NCI-H748 (cell line): ENCODE data around the gene PPP2R3A.
A peak's percentile ranks its signal among the peaks of the same experiment; 100 is the strongest.
"Not testable (repeated sequence)": the region's sequence is repeated elsewhere in the genome, so short reads cannot be mapped to it uniquely, and the experiment has no call there.

Experiments used
- DNase-seq: peaks from one replicate; lab custom pipeline; 2025; ENCODE audit not compliant: unreplicated experiment; lab: John Stamatoyannopoulos, UW

PPP2R3A gene

GRCh38 chr3:136083641-136084382 is 118.3 kb downstream of the PPP2R3A start:
- DNase-seq = not testable (repeated sequence)

DNA sequence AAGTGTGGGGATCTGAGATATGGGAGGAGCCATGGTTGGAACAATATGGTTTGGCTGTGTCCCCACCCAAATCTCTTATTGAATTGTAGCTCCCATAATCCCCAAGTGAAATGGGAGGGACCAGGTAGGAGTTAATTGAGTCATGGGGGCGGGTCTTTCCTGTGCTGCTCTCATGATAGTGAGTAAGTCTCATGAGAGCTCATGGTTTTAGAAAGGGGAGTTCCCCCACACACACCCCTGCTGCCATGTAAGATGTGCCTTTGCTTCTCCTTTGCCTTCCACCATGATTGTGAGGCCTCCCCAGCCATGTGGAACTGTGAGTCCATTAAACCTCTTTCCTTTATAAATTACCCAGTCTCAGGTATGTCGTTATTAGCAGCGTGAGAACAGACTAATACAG is 119.5 kb downstream of the PPP2R3A start:
- DNase-seq = not testable (repeated sequence)

DNA sequence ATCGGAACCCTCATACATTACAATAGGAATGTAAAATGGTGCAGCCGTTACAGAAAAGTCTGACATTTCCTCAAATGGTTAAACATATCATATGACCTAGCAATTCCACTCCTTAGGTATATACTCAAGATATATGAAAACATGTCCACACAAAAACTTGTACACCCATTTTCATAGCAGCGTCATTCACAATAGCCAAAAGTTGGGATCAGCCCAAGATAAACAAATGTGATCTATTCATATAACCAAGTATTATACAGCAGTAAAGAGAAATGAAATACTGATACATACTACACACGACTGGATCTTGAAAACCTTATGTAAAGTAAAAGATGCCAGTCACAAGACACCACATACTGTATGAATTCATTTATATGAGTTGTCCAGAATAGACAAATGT is 128.2 kb downstream of the PPP2R3A start:
- DNase-seq = peak; percentile 13

GRCh38 chr3:136105044-136105443 is 139.5 kb downstream of the PPP2R3A start:
- DNase-seq = no peak

- DNase-seq = no peak
Measured at GRCh38 chr3:136106101-136106500, 140.6 kb downstream of the PPP2R3A start.

GRCh38 chr3:136109499-136109898 is 144.0 kb downstream of the PPP2R3A start:
- DNase-seq = no peak

GRCh38 chr3:136110481-136110880 is 145.0 kb downstream of the PPP2R3A start:
- no peak for DNase-seq

GRCh38 chr3:136114421-136114820 is 148.9 kb downstream of the PPP2R3A start:
- DNase-seq = no peak

- not testable (repeated sequence) for DNase-seq
Measured at GRCh38 chr3:136119332-136119731, 153.8 kb downstream of the PPP2R3A start.

- not testable (repeated sequence) for DNase-seq
Measured at GRCh38 chr3:136119783-136120182, 154.3 kb downstream of the PPP2R3A start.

DNA sequence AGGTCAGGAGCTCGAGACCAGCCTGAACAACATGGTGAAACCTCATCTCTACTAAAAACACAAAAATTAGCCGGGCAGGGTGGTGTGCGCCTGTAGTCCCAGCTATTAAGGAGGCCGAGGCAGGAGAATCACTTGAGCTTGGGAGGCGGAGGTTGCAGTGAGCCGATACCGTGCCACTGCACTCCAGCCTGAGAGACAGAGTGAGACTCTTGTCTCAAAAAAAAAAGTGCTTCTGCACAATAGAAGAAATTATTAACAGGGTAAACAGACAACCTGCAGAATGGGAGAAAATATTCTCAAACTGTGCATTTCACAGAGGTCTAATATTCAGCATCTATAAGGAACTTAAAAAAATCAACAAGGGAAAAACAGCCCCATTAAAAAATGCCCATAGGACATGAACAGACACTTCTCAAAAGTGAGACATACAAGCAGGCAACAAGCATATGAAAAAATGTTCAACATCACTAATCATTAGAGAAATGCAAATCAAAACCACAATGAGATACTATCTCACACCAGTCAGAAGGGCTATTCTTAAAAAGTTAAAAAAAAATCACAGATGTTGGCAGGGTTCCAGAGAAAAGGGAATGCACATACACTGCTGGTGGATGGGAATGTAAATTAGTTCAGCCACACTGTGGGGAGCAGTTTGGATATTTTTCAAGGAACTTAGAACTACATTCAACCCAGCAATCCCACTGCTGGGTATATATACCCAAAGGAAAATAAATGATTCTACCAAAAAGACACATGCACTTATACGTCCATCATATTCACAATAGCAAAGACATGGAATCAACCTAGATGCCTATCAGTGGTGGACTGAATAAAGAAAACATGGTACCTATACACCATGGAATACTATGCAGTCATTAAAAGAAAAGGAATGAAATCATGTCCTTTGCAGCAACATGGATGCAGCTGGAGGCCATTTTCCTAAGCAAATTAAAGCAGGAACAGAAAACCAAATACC is 155.1 kb downstream of the PPP2R3A start:
- no peak for DNase-seq

GRCh38 chr3:136122006-136122405 is 156.5 kb downstream of the PPP2R3A start:
- DNase-seq = no peak

GRCh38 chr3:136131647-136132046 is 166.1 kb downstream of the PPP2R3A start:
- not testable (repeated sequence) for DNase-seq

DNA sequence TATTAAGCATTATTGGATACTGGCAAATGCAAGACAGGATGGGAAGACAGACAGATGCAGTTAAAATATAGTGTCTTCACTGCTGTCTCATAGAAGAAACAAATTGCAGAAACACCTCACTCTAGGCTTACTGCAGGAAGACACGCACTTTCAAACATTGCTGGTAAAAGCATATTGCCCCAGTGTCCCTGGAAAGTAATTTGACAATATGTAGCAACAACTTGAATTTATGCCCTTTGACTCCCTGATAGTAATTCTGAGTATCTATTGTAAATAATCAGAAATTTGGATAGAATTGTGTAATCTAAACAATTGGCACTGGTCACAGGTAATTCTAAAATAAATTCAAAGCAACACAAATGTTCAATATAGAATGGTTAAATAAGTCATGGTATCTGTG is 168.6 kb downstream of the PPP2R3A start:
- no peak for DNase-seq

GRCh38 chr3:136135039-136135802 is 169.7 kb downstream of the PPP2R3A start:
- DNase-seq = peak; percentile 1

GRCh38 chr3:136136454-136136853 is 170.9 kb downstream of the PPP2R3A start:
- peak; percentile 67 for DNase-seq

- no peak for DNase-seq
Measured at GRCh38 chr3:136141291-136141785, 175.8 kb downstream of the PPP2R3A start.

GRCh38 chr3:136141891-136142290 is 176.4 kb downstream of the PPP2R3A start:
- no peak for DNase-seq

DNA sequence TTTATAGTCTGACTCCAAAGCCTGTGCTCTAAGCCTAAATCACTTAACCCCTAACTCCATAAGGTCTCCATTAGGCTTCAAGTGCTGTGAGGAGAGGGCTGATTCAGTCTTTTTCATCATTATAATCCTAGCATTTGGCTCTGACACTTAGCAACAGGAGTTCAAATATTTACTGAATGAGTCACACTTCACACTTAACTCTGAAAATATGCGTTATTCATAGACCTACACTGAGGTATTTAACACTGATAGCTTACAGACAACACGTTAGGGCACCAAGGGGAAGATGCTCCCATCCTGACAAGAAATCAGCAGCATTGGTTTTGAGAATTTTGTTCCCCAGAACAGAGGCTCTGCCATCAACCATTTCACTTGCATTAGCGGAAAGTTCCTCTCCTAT is 177.1 kb downstream of the PPP2R3A start:
- DNase-seq = peak; percentile 66

- not testable (repeated sequence) for DNase-seq
Measured at GRCh38 chr3:136144397-136144796, 178.9 kb downstream of the PPP2R3A start.
